Hepatocyte (in vitro differentiated cells): ENCODE results near the gene MIEF1.

Experiments used
- EZH2 ChIP-seq: fragments of 200-600 bp; sonication (generic); IDR thresholded peaks from 2 replicates; pipeline ENCODE4 v1.6.1; 2016; ENCODE audit warnings: antibody characterized with exemption, mild to moderate bottlenecking, borderline replicate concordance
- EZH2phosphoT487 ChIP-seq: fragments of 200-600 bp; sonication (generic); IDR thresholded peaks from one replicate; pipeline ENCODE4 v1.6.1; 2018; ENCODE audit warnings: antibody characterized with exemption, mild to moderate bottlenecking, low read depth, moderate library complexity; ENCODE audit not compliant: unreplicated experiment, severe bottlenecking
- TF ChIP-seq, protein P1 (sequence below): fragments of 200-600 bp; sonication (generic); IDR thresholded peaks from 2 replicates; pipeline ENCODE4 v1.5.1; 2016; ENCODE audit warnings: antibody characterized with exemption, mild to moderate bottlenecking; ENCODE audit not compliant: poor library complexity

DNA sequence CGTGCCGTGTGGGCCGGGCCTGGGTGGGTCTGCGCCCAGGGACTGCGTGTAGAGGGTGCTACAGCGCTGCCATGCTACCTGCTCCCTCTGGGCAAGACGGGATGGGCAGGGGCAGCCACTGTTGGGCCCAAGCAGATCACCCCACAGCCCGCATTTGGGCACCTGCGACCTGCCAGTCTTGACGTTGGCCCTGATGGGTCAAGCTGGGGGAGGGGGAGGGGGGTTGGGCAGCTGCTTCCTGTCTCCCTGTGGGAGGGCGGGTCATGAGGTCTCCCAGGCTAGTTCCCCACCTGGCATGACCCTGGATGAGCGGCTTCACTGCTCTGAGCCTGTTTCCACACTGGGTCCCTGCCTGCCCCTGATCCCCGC is 33.3 kb downstream of the MIEF1 start:
- TF ChIP-seq, protein P1, sequence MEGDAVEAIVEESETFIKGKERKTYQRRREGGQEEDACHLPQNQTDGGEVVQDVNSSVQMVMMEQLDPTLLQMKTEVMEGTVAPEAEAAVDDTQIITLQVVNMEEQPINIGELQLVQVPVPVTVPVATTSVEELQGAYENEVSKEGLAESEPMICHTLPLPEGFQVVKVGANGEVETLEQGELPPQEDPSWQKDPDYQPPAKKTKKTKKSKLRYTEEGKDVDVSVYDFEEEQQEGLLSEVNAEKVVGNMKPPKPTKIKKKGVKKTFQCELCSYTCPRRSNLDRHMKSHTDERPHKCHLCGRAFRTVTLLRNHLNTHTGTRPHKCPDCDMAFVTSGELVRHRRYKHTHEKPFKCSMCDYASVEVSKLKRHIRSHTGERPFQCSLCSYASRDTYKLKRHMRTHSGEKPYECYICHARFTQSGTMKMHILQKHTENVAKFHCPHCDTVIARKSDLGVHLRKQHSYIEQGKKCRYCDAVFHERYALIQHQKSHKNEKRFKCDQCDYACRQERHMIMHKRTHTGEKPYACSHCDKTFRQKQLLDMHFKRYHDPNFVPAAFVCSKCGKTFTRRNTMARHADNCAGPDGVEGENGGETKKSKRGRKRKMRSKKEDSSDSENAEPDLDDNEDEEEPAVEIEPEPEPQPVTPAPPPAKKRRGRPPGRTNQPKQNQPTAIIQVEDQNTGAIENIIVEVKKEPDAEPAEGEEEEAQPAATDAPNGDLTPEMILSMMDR = no peak
- TF ChIP-seq EZH2 (no peak), EZH2phosphoT487 (no peak)
